Lower lobe of right lung (tissue), 2 donors: ENCODE data around the gene ZNF613. TPM values are rescaled to one million over a fixed set of nuclear protein-coding genes. Genes with fewer than 3 reads are reported as not detected.
A peak's percentile ranks its signal among the peaks of the same experiment; 100 is the strongest.
"Not testable (repeated sequence)": the region's sequence is repeated elsewhere in the genome, so short reads cannot be mapped to it uniquely, and the experiment has no call there.

Experiments used
- ATAC-seq, 2 donors: fragments of 200-7000 bp; cut with Tn5 transposase; one replicate each; pipeline ENCODE4 v1.9.1; 2020 to 2022; ENCODE audit warnings: mild to moderate bottlenecking in 2 of 2, moderate library complexity in 2 of 2
- DNase-seq: peaks from one replicate; pipeline ENCODE4 v3.0.0-alpha.2; 2020
- H3K27ac ChIP-seq: fragments of 200-600 bp; one replicate; pipeline ENCODE4 v1.8.0; 2022
- H3K27me3 ChIP-seq: fragments of 200-600 bp; one replicate; pipeline ENCODE4 v1.8.0; 2022; ENCODE audit warnings: low read depth
- H3K36me3 ChIP-seq: fragments of 200-600 bp; one replicate; pipeline ENCODE4 v1.8.0; 2022; ENCODE audit warnings: mild to moderate bottlenecking
- H3K4me1 ChIP-seq: fragments of 200-600 bp; one replicate; pipeline ENCODE4 v1.8.0; 2022
- H3K4me3 ChIP-seq: fragments of 200-600 bp; one replicate; pipeline ENCODE4 v1.8.0; 2022; ENCODE audit warnings: mild to moderate bottlenecking
- H3K9me3 ChIP-seq: fragments of 200-600 bp; one replicate; pipeline ENCODE4 v1.8.0; 2022
- CTCF ChIP-seq: fragments of 200-600 bp; IDR thresholded peaks from one replicate; pipeline ENCODE4 v1.8.0; 2022; ENCODE audit warnings: antibody characterized with exemption, mild to moderate bottlenecking
- intact Hi-C: fragments of 100-400 bp; cut with DNase I; formaldehyde crosslinking; loops from one replicate; pipeline ENCODE4 v1.11.0; 2022
- total RNA-seq: library from RNA; stranded (reverse); fragmentation: NEBNext Ultra II Directional; extraction: Animal tissue kit (Norgen Biotek cat#: 25700); gene quantifications from one replicate; pipeline ENCODE4 v1.2.1, GENCODE V29; 2021
- donor health status: DM: no; HTN: yes; CAD: no; lungs with severe emphysema.

ZNF613 gene
- total RNA-seq, 1 donor from 2014 or later = 7.9 TPM

GRCh38 chr19:51931921-51932320 lies 4.6 kb downstream of the ZNF613 start:
- no peak for TF ChIP-seq CTCF
- H3K27ac ChIP-seq = no peak overlapping the region
- H3K27me3 ChIP-seq = no peaks in the 10 kb centered on the region
- no peak for DNase-seq
- no peak overlapping the region for H3K4me3 ChIP-seq
- peaks cover 55% of the 10 kb centered on the region for H3K9me3 ChIP-seq
- intact Hi-C loops = no loop called here
- ATAC-seq = no peak
- peaks cover 60% of the 10 kb centered on the region for H3K36me3 ChIP-seq
- H3K4me1 ChIP-seq = peaks cover 9% of the 10 kb centered on the region

- no peaks in the 10 kb centered on the region for H3K4me1 ChIP-seq
- H3K36me3 ChIP-seq = peaks cover 87% of the 10 kb centered on the region
- no peaks in the 10 kb centered on the region for H3K27me3 ChIP-seq
- H3K27ac ChIP-seq = no peak overlapping the region
- no peak for ATAC-seq
- TF ChIP-seq CTCF = no peak
- no peak for DNase-seq
- no peak overlapping the region for H3K4me3 ChIP-seq
- peaks cover 100% of the 10 kb centered on the region for H3K9me3 ChIP-seq
- intact Hi-C loops = no loop called here
Observed at GRCh38 chr19:51938936-51939335, 11.7 kb downstream of the ZNF613 start.

GRCh38 chr19:51944798-51945552 lies 17.7 kb downstream of the ZNF613 start:
- no peak for ATAC-seq
- no peak overlapping the region for H3K4me3 ChIP-seq
- H3K36me3 ChIP-seq = peaks cover 50% of the 10 kb centered on the region
- no peaks in the 10 kb centered on the region for H3K27me3 ChIP-seq
- no peaks in the 10 kb centered on the region for H3K4me1 ChIP-seq
- H3K27ac ChIP-seq = no peak overlapping the region
- peaks cover 98% of the 10 kb centered on the region for H3K9me3 ChIP-seq
- no peak for DNase-seq
- no peak for TF ChIP-seq CTCF
- intact Hi-C loops = no loop called here

- no peak for ATAC-seq
- intact Hi-C loops = no loop called here
- H3K9me3 ChIP-seq = peaks cover 93% of the 10 kb centered on the region
Observed at GRCh38 chr19:51946602-51947001, 19.3 kb downstream of the ZNF613 start.

GRCh38 chr19:51948975-51949374 lies 21.7 kb downstream of the ZNF613 start:
- Histone ChIP-seq H3K9me3 (peaks cover 86% of the 10 kb centered on the region), H3K4me1 (no peaks in the 10 kb centered on the region), H3K27me3 (no peaks in the 10 kb centered on the region), H3K4me3 (peak overlapping the region; percentile 6), H3K27ac (peak overlapping the region; percentile 18), H3K36me3 (peaks cover 10% of the 10 kb centered on the region)
- no peak for TF ChIP-seq CTCF
- intact Hi-C loops = no loop called here
- DNase-seq = no peak
- peak in 1 of 2 donors; percentile 18 for ATAC-seq

More at GRCh38 chr19:51946602-51947001, 19.3 kb downstream of the ZNF613 start:
- Histone ChIP-seq H3K27ac (no peak overlapping the region), H3K27me3 (no peaks in the 10 kb centered on the region), H3K4me3 (no peak overlapping the region), H3K4me1 (no peaks in the 10 kb centered on the region), H3K36me3 (peaks cover 33% of the 10 kb centered on the region)
- no peak for TF ChIP-seq CTCF
- no peak for DNase-seq

GRCh38 chr19:51957846-51958245 lies 30.6 kb downstream of the ZNF613 start:
- H3K27ac ChIP-seq, H3K36me3 ChIP-seq, DNase-seq, H3K27me3 ChIP-seq, H3K4me3 ChIP-seq, ATAC-seq, H3K4me1 ChIP-seq, intact Hi-C loops: not testable (repeated sequence)
- peaks cover 83% of the 10 kb centered on the region for H3K9me3 ChIP-seq
